ENCODE results near the gene CHST9.

The CHST9 gene

GRCh38 chr18:26864658-26865057, 320.4 kb downstream of the CHST9 start:
- no peak for DNase-seq (ENCODE audit: low spot score)

- DNase-seq (ENCODE audit: low spot score): no peak
Measured at GRCh38 chr18:26863921-26864497, 321.1 kb downstream of the CHST9 start.

- peak; percentile 87 for DNase-seq (ENCODE audit: low spot score)
Measured at GRCh38 chr18:26863122-26863879, 321.8 kb downstream of the CHST9 start.

- DNase-seq (ENCODE audit: low spot score): no peak
Measured at GRCh38 chr18:26862084-26862483, 323.0 kb downstream of the CHST9 start.

All from D341Med (cell line).